T-cell (primary cell): Measurements from ENCODE around the gene APOC1. TPM values are rescaled to one million over a fixed set of nuclear protein-coding genes. Genes with fewer than 3 reads are reported as not detected.
"Not testable (repeated sequence)": the region's sequence is repeated elsewhere in the genome, so short reads cannot be mapped to it uniquely, and the experiment has no call there.

Source experiments
- ATAC-seq, 4 experiments: fragments of 200-7000 bp in 3 of 4; fragments of 150-1000 bp in 1 of 4; cut with Tn5 transposase; replicated peaks in 1 of 4; 1 replicate in 3 of 4; 2 replicates in 1 of 4; pipeline ENCODE4 v1.10.0; 2021; ENCODE audit warnings: moderate library complexity in 3 of 4, mild to moderate bottlenecking in 2 of 4, moderate number of reproducible peaks in 1 of 4
- CTCF ChIA-PET, 2 donors: fragments of 300-600 bp; sonication (Branson Sonifier 250); formaldehyde crosslinking; loops; one replicate each; lab custom pipeline; 2022; ENCODE audit warnings: antibody characterized with exemption in 2 of 2; lab: Charles Lee
- POLR2A ChIA-PET, 2 donors: fragments of 300-600 bp; sonication (Branson Sonifier 250); formaldehyde crosslinking; loops; one replicate each; lab custom pipeline; 2022; ENCODE audit warnings: antibody characterized with exemption in 2 of 2; lab: Charles Lee
- DNase-seq, 35 experiments: peaks; one replicate each; pipeline versions ENCODE4 v3.0.0 to v3.0.0-alpha.2; 2013 to 2023
- H3K27ac ChIP-seq: one replicate; pipeline ENCODE4 v1.5.1; 2013; ENCODE audit warnings: low read length
- H3K27me3 ChIP-seq, 2 experiments: replicated peaks in 1 of 2; 1 replicate in 1 of 2; 2 replicates in 1 of 2; pipeline versions ENCODE4 v1.6.1 to v1.7.0; 2013; ENCODE audit warnings: low read length in 1 of 2, mixed read lengths in 1 of 2; ENCODE audit not compliant: control insufficient read depth in 2 of 2, insufficient read depth in 2 of 2; ENCODE audit errors: extremely low read depth in 1 of 2
- H3K36me3 ChIP-seq, 2 donors: 1 replicate in 1 of 2; 2 replicates in 1 of 2; pipeline versions ENCODE4 v1.6.1 to v1.7.0; 2013; ENCODE audit warnings: low read length in 1 of 2; ENCODE audit not compliant: control insufficient read depth in 2 of 2, insufficient read depth in 1 of 2; ENCODE audit errors: extremely low read depth in 1 of 2
- H3K4me1 ChIP-seq, 2 experiments: 1 replicate in 1 of 2; 2 replicates in 1 of 2; pipeline versions ENCODE4 v1.6.1 to v1.7.0; 2013; ENCODE audit warnings: low read length in 2 of 2, mixed read lengths in 1 of 2; ENCODE audit not compliant: insufficient read depth in 2 of 2, control insufficient read depth in 1 of 2; ENCODE audit errors: extremely low read depth in 1 of 2
- H3K4me3 ChIP-seq, 2 donors: 1 replicate in 1 of 2; 2 replicates in 1 of 2; pipeline versions ENCODE4 v1.5.1 to v1.7.0; 2013; ENCODE audit warnings: mild to moderate bottlenecking in 2 of 2, low read length in 1 of 2, moderate library complexity in 1 of 2; ENCODE audit not compliant: control insufficient read depth in 1 of 2; ENCODE audit errors: extremely low read depth in 1 of 2
- H3K9me3 ChIP-seq: 2 replicates; pipeline ENCODE4 v1.7.0; 2013
- H3K27ac Mint-ChIP-seq, 2 donors: one replicate each; pipeline ENCODE4 v1.8.0; 2020 to 2021; ENCODE audit warnings: mild to moderate bottlenecking in 2 of 2, mixed read lengths in 2 of 2
- H3K27me3 Mint-ChIP-seq, 2 donors: one replicate each; pipeline ENCODE4 v1.8.0; 2021 to 2022; ENCODE audit warnings: mixed read lengths in 2 of 2
- H3K36me3 Mint-ChIP-seq: one replicate; pipeline ENCODE4 v1.8.0; 2021; ENCODE audit warnings: mixed read lengths
- H3K4me1 Mint-ChIP-seq, 3 donors: one replicate each; pipeline ENCODE4 v1.8.0; 2020 to 2022; ENCODE audit warnings: mixed read lengths in 3 of 3, mild to moderate bottlenecking in 1 of 3
- H3K4me3 Mint-ChIP-seq, 3 donors: one replicate each; pipeline ENCODE4 v1.8.0; 2020 to 2022; ENCODE audit warnings: mild to moderate bottlenecking in 3 of 3, mixed read lengths in 3 of 3, moderate library complexity in 3 of 3
- H3K9me3 Mint-ChIP-seq, 3 donors: one replicate each; pipeline ENCODE4 v1.8.0; 2020 to 2022; ENCODE audit warnings: mixed read lengths in 3 of 3
- WGBS: methylation state at CpG from one replicate; pipeline ENCODE4 v1.1.5; 2013; ENCODE audit warnings: missing lambda C conversion rate; ENCODE audit not compliant: insufficient coverage; 5-methylcytosine and 5-hydroxymethylcytosine counted together
- total RNA-seq, 35 experiments: library from RNA in 6 of 35; stranded (reverse) in 6 of 35; fragments of 120-200 nt in 1 of 35; gene quantifications; one replicate each; pipeline versions ENCODE4 v1.2.1 to v1.2.4 and lab custom pipeline; 2013 to 2026

Gene APOC1
- total RNA-seq, 5 donors from 2014 or later (not counting 1 experiment from before 2014, with no cell fraction given) = 2.8 to 8.5 (median 3.9) TPM; not detected in 2

- Histone ChIP-seq H3K36me3 (no peaks in the 10 kb centered on the region), H3K9me3 (no peaks in the 10 kb centered on the region), H3K27me3 (peaks cover 0 to 74% of the 10 kb centered on the region in 2 experiments), H3K27ac (no peak overlapping the region), H3K4me3 (no peak overlapping the region), H3K4me1 (peaks cover 0 to 17% of the 10 kb centered on the region in 2 experiments)
- H3K36me3 Mint-ChIP-seq = peaks cover 3% of the 10 kb centered on the region
- ATAC-seq = no peak
- no peak for DNase-seq
- no peak overlapping the region for H3K4me3 Mint-ChIP-seq
- POLR2A ChIA-PET = interaction anchor here in 1 of 2 donors (0.6 kb wide), 1 partner anchor 298 kb away, joined by 3 read pairs; no protein-coding TSS in a partner anchor
- H3K9me3 Mint-ChIP-seq = no peaks in the 10 kb centered on the region
- peaks cover 8 to 12% (median 8%) of the 10 kb centered on the region in 3 donors for H3K4me1 Mint-ChIP-seq
- CTCF ChIA-PET = no interaction called here
- H3K27ac Mint-ChIP-seq = no peak overlapping the region
- peaks cover 32 to 41% of the 10 kb centered on the region in 2 donors for H3K27me3 Mint-ChIP-seq
- 97% methylated on average over 38 of the region's 46 CpGs for WGBS
Measured at GRCh38 chr19:44908074-44908835, 6.2 kb upstream of the APOC1 start.

- Mint-ChIP-seq H3K36me3 (no peaks in the 10 kb centered on the region), H3K4me1 (peaks cover 7 to 12% (median 8%) of the 10 kb centered on the region in 3 donors), H3K4me3 (no peak overlapping the region), H3K9me3 (no peaks in the 10 kb centered on the region), H3K27me3 (peaks cover 32 to 46% of the 10 kb centered on the region in 2 donors), H3K27ac (no peak overlapping the region)
- Histone ChIP-seq H3K4me1 (peaks cover 0 to 14% of the 10 kb centered on the region in 2 experiments), H3K27me3 (peaks cover 0 to 77% of the 10 kb centered on the region in 2 experiments), H3K9me3 (no peaks in the 10 kb centered on the region), H3K27ac (no peak overlapping the region), H3K4me3 (no peak overlapping the region), H3K36me3 (no peaks in the 10 kb centered on the region)
- DNase-seq (no peak), ATAC-seq (no peak)
- ChIA-PET POLR2A (no interaction called here), CTCF (no interaction called here)
- WGBS = 93% methylated on average over 44 of the region's 44 CpGs
Measured at GRCh38 chr19:44908836-44909261, 5.6 kb upstream of the APOC1 start.

- ChIA-PET POLR2A (no interaction called here), CTCF (interaction anchor here (0.6 to 0.7 kb wide), 3 partner anchors 43 to 136 kb away, joined by 3 to 5 read pairs (median 4); no protein-coding TSS in a partner anchor)
- no peak for DNase-seq
- no peaks in the 10 kb centered on the region for H3K9me3 Mint-ChIP-seq
- Histone ChIP-seq H3K36me3 (no peaks in the 10 kb centered on the region), H3K27ac (no peak overlapping the region), H3K4me1 (peaks cover 0 to 17% of the 10 kb centered on the region in 2 experiments), H3K27me3 (peaks cover 0 to 78% of the 10 kb centered on the region in 2 experiments), H3K9me3 (no peaks in the 10 kb centered on the region), H3K4me3 (no peak overlapping the region)
- 57% methylated on average over 1 of the region's 5 CpGs for WGBS
- peaks cover 13 to 17% (median 16%) of the 10 kb centered on the region in 3 donors for H3K4me1 Mint-ChIP-seq
- no peak for ATAC-seq
- no peak overlapping the region for H3K4me3 Mint-ChIP-seq
- no peak overlapping the region for H3K27ac Mint-ChIP-seq
- H3K27me3 Mint-ChIP-seq = peaks cover 39 to 54% of the 10 kb centered on the region in 2 donors
- H3K36me3 Mint-ChIP-seq = no peaks in the 10 kb centered on the region
Measured at GRCh38 chr19:44909775-44910174, 4.6 kb upstream of the APOC1 start.

- Mint-ChIP-seq H3K4me1 (peaks cover 9 to 12% (median 10%) of the 10 kb centered on the region in 3 donors), H3K27me3 (peaks cover 29 to 43% of the 10 kb centered on the region in 2 donors)
- POLR2A ChIA-PET, H3K36me3 ChIP-seq, H3K9me3 ChIP-seq, H3K36me3 Mint-ChIP-seq, DNase-seq, CTCF ChIA-PET, H3K4me3 ChIP-seq, H3K4me3 Mint-ChIP-seq, H3K27ac Mint-ChIP-seq, ATAC-seq, H3K9me3 Mint-ChIP-seq, H3K27ac ChIP-seq: not testable (repeated sequence)
- peaks cover 0 to 60% of the 10 kb centered on the region in 2 experiments for H3K27me3 ChIP-seq
- WGBS = no CpG with 5 or more reads among the region's 6 CpGs
- peaks cover 0 to 13% of the 10 kb centered on the region in 2 experiments for H3K4me1 ChIP-seq
Measured at GRCh38 chr19:44911896-44912295, 2.5 kb upstream of the APOC1 start.

GRCh38 chr19:44912854-44913253 lies 1.6 kb upstream of the APOC1 start:
- ChIA-PET CTCF (no interaction called here), POLR2A (no interaction called here)
- H3K4me3 Mint-ChIP-seq = peak overlapping the region in 1 of 3 donors; percentile 9
- H3K9me3 Mint-ChIP-seq = no peaks in the 10 kb centered on the region
- Histone ChIP-seq H3K9me3 (no peaks in the 10 kb centered on the region), H3K27me3 (peaks cover 0 to 51% of the 10 kb centered on the region in 2 experiments), H3K27ac (no peak overlapping the region), H3K4me3 (no peak overlapping the region), H3K4me1 (peaks cover 0 to 13% of the 10 kb centered on the region in 2 experiments), H3K36me3 (no peaks in the 10 kb centered on the region)
- H3K4me1 Mint-ChIP-seq = peaks cover 9 to 12% (median 9%) of the 10 kb centered on the region in 3 donors
- DNase-seq (no peak), ATAC-seq (no peak)
- peaks cover 25 to 39% of the 10 kb centered on the region in 2 donors for H3K27me3 Mint-ChIP-seq
- WGBS = 60% methylated on average over 3 of the region's 6 CpGs
- H3K27ac Mint-ChIP-seq = peak overlapping the region in 1 of 2 donors; percentile 50
- no peaks in the 10 kb centered on the region for H3K36me3 Mint-ChIP-seq

GRCh38 chr19:44913512-44914432 lies 636 bp upstream of the APOC1 start:
- CTCF ChIA-PET, H3K9me3 ChIP-seq, H3K36me3 Mint-ChIP-seq, DNase-seq, H3K27ac ChIP-seq, ATAC-seq, H3K36me3 ChIP-seq, H3K9me3 Mint-ChIP-seq, H3K4me3 ChIP-seq, H3K27ac Mint-ChIP-seq: not testable (repeated sequence)
- peak overlapping the region; percentile 82 to 91 (median 83) for H3K4me3 Mint-ChIP-seq
- peaks cover 0 to 13% of the 10 kb centered on the region in 2 experiments for H3K4me1 ChIP-seq
- POLR2A ChIA-PET = interaction anchor here in 1 of 2 donors (0.6 kb wide), 1 partner anchor 151 kb away, joined by 12 read pairs; no protein-coding TSS in a partner anchor
- 58% methylated on average over 11 of the region's 23 CpGs for WGBS
- peaks cover 9 to 12% (median 9%) of the 10 kb centered on the region in 3 donors for H3K4me1 Mint-ChIP-seq
- peaks cover 0 to 44% of the 10 kb centered on the region in 2 experiments for H3K27me3 ChIP-seq
- H3K27me3 Mint-ChIP-seq = peaks cover 22 to 36% of the 10 kb centered on the region in 2 donors
